GM19438 (cell line): ENCODE results near the gene MMP19.

Experiments
- ATAC-seq: cut with Tn5 transposase; IDR thresholded peaks from one replicate; pipeline ENCODE4 v1.9.1; 2021; ENCODE audit warnings: low read depth; ENCODE audit not compliant: unreplicated experiment

Gene MMP19

DNA sequence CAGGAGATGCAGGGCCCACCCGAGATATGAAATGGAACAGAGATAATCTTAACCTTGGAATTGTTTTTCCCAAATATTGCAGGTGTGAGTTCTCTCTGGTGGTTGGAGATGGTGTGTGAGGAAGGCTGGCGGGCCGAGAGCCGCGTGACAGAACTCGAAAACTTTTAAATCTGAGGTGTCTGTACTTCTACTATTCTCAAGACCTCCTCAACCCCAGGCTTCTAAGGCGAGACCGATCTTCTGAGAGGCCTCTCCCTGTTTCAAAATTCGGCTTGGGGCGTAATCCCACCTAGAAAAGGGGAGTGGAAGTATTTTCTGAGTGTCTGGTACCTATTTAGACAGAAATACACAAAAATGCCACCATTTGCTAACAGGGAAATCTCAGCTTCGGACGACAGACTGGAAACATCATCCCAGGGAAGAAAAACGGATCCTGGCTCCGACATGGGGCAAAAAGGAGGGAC lies 25.8 kb downstream of the MMP19 start:
- ATAC-seq: no peak

DNA sequence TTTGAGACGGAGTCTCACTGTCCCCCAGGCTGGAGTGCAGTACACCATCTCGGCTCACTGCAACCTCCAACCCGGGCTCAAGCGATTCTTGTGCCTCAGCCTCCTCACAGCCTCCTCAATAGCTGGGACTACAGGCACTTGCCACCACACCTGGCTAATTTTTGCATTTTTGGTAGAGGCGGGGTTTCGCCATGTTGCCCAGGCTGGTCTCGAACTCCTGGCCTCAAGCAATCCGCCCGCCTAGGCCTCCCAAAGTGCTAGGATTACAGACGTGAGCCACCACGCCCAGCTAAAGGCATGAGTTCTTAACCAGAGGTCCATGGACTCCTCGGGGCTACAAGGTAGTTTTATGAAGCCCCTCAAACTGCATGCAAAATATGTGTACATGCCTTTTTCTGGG lies 27.3 kb downstream of the MMP19 start:
- ATAC-seq: no peak

DNA sequence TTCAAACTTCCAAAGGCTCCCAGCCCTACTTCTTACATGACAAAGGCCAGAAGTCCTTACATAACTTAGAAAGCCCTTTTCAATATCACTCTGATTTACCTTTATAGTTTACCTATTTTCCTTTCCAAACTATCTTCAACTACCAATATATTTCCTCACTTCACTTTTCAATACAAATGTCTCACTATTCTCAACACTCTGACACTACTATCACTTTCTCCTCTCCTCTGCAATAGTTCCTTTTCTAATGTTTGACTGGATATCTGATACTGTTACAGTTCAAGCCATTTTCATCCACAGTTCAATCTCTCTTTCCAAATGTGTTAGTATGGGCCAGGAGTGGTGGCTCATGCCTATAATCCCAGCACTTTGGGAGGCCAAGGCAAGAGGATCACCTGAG lies 28.5 kb downstream of the MMP19 start:
- no peak for ATAC-seq

DNA sequence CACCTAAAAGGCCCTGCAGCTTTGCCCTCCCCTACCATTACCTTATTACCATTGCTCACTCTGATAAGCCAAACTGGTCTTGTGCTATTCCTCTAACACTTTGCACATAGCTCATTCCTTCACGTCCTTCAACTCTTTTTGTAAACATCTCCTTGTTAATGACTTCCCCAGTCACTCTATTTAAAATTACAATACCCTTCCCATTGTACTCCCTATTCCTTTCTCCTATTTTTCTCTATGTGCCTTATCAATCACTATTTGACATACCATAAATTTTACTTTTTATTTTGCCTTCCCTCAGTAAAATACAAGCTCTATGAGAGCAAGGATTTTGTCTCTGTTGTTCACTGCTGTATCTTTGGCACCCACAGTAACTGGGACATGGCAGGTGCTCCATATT lies 30.6 kb downstream of the MMP19 start:
- ATAC-seq: no peak

DNA sequence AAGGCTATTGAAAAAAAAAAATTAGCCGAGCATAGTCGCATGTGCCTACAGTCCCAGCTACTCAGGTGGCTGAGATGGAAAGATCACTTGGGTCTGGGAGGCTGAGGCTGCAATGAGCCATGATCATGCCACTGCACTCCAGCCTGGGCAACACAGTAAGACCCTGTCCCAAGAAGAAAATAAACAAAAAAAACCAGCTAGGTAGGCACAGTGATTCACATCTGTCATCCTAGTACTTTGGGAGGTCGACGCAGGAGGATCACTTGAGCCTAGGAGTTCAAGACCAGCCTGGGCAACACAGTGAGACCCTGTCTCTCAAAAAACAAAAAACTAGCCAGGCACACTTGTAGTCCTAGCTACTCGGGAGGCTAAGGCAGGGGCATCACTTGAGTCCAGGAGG lies 33.5 kb downstream of the MMP19 start:
- ATAC-seq: no peak

DNA sequence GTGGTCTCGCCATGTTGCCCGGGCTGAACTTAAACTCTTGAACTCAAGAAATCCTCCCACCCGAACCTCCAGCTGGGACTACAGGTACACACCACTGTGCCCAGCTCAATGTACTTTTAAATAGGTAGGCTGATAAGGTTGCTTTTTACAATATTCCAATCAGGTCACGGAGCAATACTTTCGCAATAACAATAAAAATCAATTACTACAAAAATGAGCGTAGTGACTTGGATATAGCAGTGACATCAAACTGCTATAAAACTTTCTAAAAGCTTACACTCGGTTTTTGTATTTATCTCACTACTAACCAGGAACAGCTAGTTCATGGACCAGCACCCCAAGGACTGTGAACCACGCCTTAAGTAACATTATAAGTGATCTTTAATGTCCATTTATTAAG lies 35.8 kb downstream of the MMP19 start:
- no peak for ATAC-seq

DNA sequence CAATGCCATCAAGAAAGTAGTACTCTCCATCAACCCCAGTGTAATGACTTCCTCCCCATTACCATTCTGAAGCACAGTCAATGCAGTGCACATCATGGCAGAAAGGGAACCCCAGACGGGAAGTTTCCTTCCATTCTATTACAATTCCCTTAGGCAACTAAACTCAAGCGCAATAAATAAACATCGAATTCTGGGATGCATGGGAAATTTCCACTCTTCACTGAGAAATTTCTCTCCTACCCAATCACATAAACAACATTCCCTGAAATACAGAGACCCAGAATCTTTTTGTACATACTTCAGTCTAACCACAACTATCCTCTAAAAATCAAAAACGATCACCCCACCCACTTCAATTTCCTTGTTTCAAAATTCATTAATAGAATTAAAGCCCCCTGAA lies 45.2 kb downstream of the MMP19 start:
- no peak for ATAC-seq

DNA sequence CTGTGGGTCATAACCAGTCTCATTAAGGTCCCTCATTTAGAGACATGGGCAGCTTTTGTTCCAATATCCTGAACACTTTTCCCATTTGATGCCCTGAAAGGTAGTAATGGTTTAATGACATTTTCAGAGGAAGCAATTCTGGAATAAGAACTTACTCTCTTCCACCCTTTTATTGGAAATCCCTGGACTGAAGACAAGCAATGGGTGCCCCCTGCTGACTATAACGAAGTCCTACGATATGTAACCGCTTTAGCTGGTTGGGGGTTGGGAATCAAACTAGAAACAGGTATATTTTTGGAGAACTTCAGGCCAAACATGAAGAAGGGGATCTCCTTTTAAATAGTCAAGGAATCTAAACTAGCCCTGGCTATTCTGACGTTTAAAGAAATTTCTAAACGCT lies 45.7 kb downstream of the MMP19 start:
- no peak for ATAC-seq

DNA sequence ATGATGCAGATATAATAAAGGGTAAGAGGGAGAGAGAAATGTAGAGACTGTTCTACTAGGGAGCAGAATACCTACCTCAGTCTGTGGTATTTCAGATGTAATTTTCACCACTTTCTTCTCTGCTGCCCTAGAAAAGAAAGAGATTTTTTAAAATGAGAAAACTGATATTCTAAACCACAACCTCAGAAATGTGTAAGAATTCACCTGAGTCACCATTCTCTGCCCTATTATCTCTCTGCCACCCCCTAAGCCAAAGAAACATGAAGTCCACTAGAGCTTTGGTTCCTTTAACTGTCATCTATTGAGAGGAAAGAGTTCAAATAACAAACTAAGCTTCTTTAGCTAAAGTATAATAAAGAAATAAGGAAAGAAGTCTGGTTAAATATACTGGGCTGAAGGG lies 46.8 kb downstream of the MMP19 start:
- ATAC-seq: no peak

DNA sequence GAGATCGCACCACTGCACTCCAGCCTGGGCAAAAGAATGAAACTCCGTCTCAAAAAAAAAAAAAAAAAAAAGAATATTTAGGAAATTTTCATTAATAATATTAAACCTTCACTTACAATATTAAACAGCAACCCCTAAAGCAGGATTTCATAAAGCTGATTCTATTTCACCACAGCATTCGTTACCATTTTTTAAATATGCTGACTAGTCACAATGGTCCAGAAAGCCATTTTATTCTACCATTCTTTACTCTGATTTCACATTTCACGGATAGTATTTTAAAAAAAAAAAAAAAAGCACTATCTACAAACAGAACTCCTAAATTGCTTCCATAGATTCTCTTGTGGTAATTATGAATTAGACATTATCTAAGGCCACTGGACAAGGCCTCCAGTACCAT lies 52.8 kb downstream of the MMP19 start:
- no peak for ATAC-seq

DNA sequence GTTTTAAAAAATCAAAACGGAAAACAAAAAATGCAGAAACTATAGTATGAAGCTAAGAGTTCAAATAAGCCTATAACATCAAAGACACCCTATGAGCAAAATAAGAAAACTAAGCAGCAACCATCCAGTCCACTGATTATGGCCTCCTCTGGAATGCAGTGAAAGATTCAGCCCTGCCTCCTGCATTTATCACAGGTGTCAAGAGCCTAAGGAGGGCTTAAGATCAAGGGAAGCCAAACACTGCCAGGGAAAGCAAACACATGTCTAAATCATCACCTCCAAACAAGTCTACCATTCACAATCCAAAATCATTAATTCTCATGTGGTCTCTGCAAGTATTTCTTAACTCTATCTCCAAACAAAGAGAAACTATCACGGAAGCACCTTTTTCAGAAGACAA lies 53.6 kb downstream of the MMP19 start:
- no peak for ATAC-seq

DNA sequence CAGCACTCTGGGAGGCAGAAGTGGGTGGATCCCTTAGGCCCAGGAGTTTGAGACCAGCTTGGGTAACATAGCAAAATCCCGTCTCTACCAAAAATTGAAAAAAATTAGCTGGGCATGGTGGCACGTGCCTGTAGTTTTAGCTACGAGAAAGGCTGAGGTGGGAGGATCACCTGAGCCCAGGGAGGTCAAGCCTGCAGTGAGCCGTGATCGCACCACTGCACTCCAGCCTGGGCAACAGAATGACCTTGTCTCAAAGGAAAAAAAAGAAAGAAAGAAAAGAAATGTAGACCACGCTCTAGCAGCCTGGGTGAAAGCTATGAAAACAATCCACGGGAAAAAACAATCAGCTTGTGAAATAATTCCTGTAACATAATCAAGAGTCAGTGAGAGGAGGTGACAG lies 54.2 kb downstream of the MMP19 start:
- ATAC-seq: no peak
